Spleen (tissue), 7 donors: ENCODE results near the gene FRMD4A.

Experiments used
- CTCF ChIP-seq, 11 experiments: fragments of 200-600 bp in 7 of 11; fragments of 450-650 bp in 4 of 11; sonication (generic) in 4 of 11; IDR thresholded peaks in 8 of 11; conservative IDR thresholded peaks in 3 of 11; 1 replicate in 7 of 11; 2 replicates in 4 of 11; pipeline versions ENCODE4 v1.4.0 to v1.8.0; 2016 to 2021; ENCODE audit warnings: antibody characterized with exemption in 11 of 11, inconsistent platforms in 4 of 11, mild to moderate bottlenecking in 1 of 11
- POLR2A ChIP-seq, 3 donors: fragments of 450-650 bp; IDR thresholded peaks; one replicate each; pipeline ENCODE4 v1.5.1; 2017; ENCODE audit warnings: antibody characterized with exemption in 3 of 3, mild to moderate bottlenecking in 1 of 3
- POLR2AphosphoS5 ChIP-seq, 3 donors: sonication (generic); formaldehyde crosslinking; IDR thresholded peaks; one replicate each; pipeline ENCODE4 v1.5.1; 2017; ENCODE audit warnings: antibody characterized with exemption in 3 of 3
- donor health status: DM: no; HTN: no; CAD: no; lungs with moderate emphysema.
- donor health status: DM: no; HTN: no; CAD: no.
- donor health status: DM: no; HTN: no; CAD: no.

- no peak for TF ChIP-seq CTCF (IDR thresholded peaks at IDR 0.05 in 8 of 11, conservative IDR thresholded peaks at IDR 0.05 in 3 of 11)
- no peak for TF ChIP-seq POLR2A (IDR thresholded peaks at IDR 0.05)
- TF ChIP-seq POLR2AphosphoS5 (IDR thresholded peaks at IDR 0.05) = no peak
These were observed 306.9 kb downstream of the FRMD4A start for GRCh38 chr10:14023673-14024328.
